Gastrocnemius medialis (tissue), 4 donors: ENCODE data around the gene KCNK4. TPM values are rescaled to one million over a fixed set of nuclear protein-coding genes. Genes with fewer than 3 reads are reported as not detected.

Source experiments
- ATAC-seq, 2 donors: fragments of 150-250 bp; one replicate each; pipeline ENCODE4 v1.9.1; 2016
- DNase-seq, 2 donors: peaks; one replicate each; pipeline ENCODE4 v3.0.0-alpha.2; 2019
- H3K27ac ChIP-seq, 4 donors: fragments of 200-600 bp; sonication (generic); 1 replicate in 1 of 4; 2 replicates in 3 of 4; pipeline ENCODE4 v1.5.1; 2016 to 2018; ENCODE audit warnings: mild to moderate bottlenecking in 2 of 4, moderate library complexity in 1 of 4
- H3K27me3 ChIP-seq, 3 donors: fragments of 200-600 bp; sonication (generic) in 2 of 3; 1 replicate in 1 of 3; 2 replicates in 2 of 3; pipeline versions ENCODE4 v1.5.1 to v1.6.0; 2016 to 2019; ENCODE audit warnings: mild to moderate bottlenecking in 1 of 3, moderate library complexity in 1 of 3
- H3K36me3 ChIP-seq, 2 donors: fragments of 200-600 bp; sonication (generic) in 1 of 2; one replicate each; pipeline ENCODE4 v1.5.1; 2017 to 2018
- H3K4me1 ChIP-seq, 2 donors: fragments of 200-600 bp; sonication (generic) in 1 of 2; one replicate each; pipeline ENCODE4 v1.5.1; 2016 to 2017; ENCODE audit warnings: mild to moderate bottlenecking in 2 of 2
- H3K4me3 ChIP-seq, 4 donors: fragments of 200-600 bp; sonication (generic) in 3 of 4; 1 replicate in 1 of 4; 2 replicates in 3 of 4; pipeline ENCODE4 v1.5.1; 2016 to 2019; ENCODE audit warnings: mild to moderate bottlenecking in 2 of 4
- H3K9me3 ChIP-seq, 3 donors: fragments of 200-600 bp; sonication (generic) in 2 of 3; 1 replicate in 1 of 3; 2 replicates in 2 of 3; pipeline ENCODE4 v1.5.1; 2016 to 2019
- POLR2A ChIP-seq, 2 donors: fragments of 450-650 bp; IDR thresholded peaks; one replicate each; pipeline ENCODE4 v1.6.1; 2017; ENCODE audit warnings: antibody characterized with exemption in 2 of 2, mild to moderate bottlenecking in 2 of 2, moderate library complexity in 2 of 2
- in situ Hi-C, 4 donors: fragments of 200-750 bp; cut with MboI; loops; one replicate each; pipeline versions ENCODE4 v1.15.0 to v1.8.0; 2017; ENCODE audit warnings: low sequenced_read_pairs in 4 of 4
- intact Hi-C: fragments of 100-400 bp; cut with DNase I; formaldehyde crosslinking; loops from one replicate; pipeline ENCODE4 v1.15.1; 2023; ENCODE audit warnings: low total_unique reads
- total RNA-seq, 4 donors: library from RNA; depleted of rRNA; stranded (reverse); fragments of >200 nt; gene quantifications; one replicate each; pipeline versions ENCODE4 v1.1.0 to v1.2.3, GENCODE V29; 2016
- TF ChIP-seq, protein P1 (sequence below), 5 experiments: fragments of 450-650 bp in 3 of 5; fragments of 200-600 bp in 2 of 5; sonication (generic) in 2 of 5; IDR thresholded peaks in 4 of 5; conservative IDR thresholded peaks in 1 of 5; 1 replicate in 4 of 5; 2 replicates in 1 of 5; pipeline ENCODE4 v1.5.1; 2016 to 2019; ENCODE audit warnings: antibody characterized with exemption in 5 of 5, mild to moderate bottlenecking in 3 of 5, moderate library complexity in 3 of 5

KCNK4 gene
- total RNA-seq, 4 donors from 2014 or later = not detected

DNA sequence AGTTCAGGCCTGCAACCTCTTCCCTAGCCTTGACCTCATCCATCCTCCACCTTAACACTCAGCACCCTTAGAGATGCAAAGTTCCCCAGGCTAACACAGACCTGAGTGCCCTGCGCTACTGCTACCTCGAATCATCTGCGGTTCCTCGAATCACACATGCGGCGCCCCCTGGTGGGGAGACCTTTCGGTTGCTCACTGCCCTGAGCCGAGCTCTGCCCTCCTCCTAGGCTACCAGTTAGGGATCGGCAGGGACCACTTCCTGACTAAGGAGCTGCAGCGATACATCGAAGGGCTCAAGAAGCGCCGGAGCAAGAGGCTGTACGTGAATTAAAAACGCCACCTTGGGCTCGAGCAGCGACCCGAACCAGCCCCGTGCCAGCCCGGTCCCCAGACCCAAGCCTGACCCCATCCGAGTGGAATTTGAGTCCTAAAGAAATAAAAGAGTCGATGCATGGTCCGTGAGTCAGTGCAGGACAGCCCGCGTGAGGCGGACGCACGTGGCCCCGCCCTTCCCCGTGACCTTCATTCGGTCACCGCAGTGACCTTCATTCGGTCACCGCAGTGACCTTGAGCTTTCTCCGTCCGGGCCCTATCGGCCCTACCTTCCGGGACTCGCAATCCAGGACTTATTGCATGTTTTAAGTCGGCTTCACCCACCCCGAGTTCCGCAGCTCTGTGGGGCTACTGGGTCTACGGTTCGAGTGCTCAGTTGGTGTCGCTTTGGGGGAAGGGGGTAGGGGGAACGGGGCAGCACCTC, 13.4 kb downstream of the KCNK4 start:
- DNase-seq (peak; percentile 77 to 91), ATAC-seq (peak; percentile 36 to 53)
- Histone ChIP-seq H3K4me3 (peak overlapping the region; percentile 58 to 92 (median 64)), H3K9me3 (no peaks in the 10 kb centered on the region), H3K27ac (peak overlapping the region; percentile 84 to 96 (median 90)), H3K36me3 (peaks cover 0 to 8% of the 10 kb centered on the region in 2 donors), H3K4me1 (peaks cover 16 to 34% of the 10 kb centered on the region in 2 donors), H3K27me3 (peaks cover 16 to 26% (median 24%) of the 10 kb centered on the region in 3 donors)
- in situ Hi-C loops (loop anchor here in 1 of 4 donors (5.0 kb wide), 1 partner anchor 97 kb away; the partner anchor contains the start of gene FERMT3), intact Hi-C loops (loop anchor here (1.0 to 5.0 kb wide), 3 partner anchors 38 to 100 kb away; partner anchors contain the start of genes CCDC88B and PLCB3)
- TF ChIP-seq, protein P1, sequence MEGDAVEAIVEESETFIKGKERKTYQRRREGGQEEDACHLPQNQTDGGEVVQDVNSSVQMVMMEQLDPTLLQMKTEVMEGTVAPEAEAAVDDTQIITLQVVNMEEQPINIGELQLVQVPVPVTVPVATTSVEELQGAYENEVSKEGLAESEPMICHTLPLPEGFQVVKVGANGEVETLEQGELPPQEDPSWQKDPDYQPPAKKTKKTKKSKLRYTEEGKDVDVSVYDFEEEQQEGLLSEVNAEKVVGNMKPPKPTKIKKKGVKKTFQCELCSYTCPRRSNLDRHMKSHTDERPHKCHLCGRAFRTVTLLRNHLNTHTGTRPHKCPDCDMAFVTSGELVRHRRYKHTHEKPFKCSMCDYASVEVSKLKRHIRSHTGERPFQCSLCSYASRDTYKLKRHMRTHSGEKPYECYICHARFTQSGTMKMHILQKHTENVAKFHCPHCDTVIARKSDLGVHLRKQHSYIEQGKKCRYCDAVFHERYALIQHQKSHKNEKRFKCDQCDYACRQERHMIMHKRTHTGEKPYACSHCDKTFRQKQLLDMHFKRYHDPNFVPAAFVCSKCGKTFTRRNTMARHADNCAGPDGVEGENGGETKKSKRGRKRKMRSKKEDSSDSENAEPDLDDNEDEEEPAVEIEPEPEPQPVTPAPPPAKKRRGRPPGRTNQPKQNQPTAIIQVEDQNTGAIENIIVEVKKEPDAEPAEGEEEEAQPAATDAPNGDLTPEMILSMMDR (IDR thresholded peaks at IDR 0.05 in 4 of 5, conservative IDR thresholded peaks at IDR 0.05 in 1 of 5) = peak; percentile 77 to 92 (median 88)
- TF ChIP-seq POLR2A (IDR thresholded peaks at IDR 0.05) = no peak

DNA sequence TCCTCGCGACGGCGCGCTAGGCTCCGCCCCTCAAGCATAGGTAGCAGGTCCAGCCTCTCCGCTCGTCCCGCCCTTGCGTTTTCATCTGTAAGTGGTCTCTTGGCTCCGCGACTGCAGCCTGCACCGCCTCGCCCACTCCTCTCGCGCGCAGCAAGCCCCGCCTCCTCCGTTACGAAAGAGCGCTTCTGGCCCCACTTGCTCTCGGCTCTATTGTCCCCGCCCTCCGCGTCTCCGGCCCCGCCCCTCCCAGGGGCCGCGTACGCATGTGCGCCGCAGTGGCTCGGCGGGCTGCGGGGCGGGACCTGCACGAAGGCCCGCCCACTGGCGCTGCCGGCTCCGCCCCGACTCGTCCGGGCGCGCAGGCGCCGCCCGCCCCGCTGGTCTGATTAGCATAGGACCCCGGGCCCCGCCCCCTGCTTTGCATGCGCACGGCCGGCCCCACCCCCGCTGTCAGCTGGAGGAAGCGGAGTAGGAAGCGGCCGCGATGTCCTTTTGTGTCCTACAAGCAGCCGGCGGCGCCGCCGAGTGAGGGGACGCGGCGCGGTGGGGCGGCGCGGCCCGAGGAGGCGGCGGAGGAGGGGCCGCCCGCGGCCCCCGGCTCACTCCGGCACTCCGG, 14.1 kb downstream of the KCNK4 start, which contains the start of gene ESRRA:
Gene ESRRA, plus strand, starts transcription at position 450 of the 616 bp plus-strand sequence. CDS start 1,656 bp downstream, outside the sequence.
- DNase-seq (peak; percentile 99 to 100), ATAC-seq (peak; percentile 71 to 74)
- no peaks in the 10 kb centered on the region for H3K9me3 ChIP-seq
- H3K27ac ChIP-seq = peak within 1 kb of the TSS; percentile 90 to 97 (median 96)
- peak; percentile 93 to 94 for TF ChIP-seq POLR2A (IDR thresholded peaks at IDR 0.05)
- TF ChIP-seq, protein P1 (IDR thresholded peaks at IDR 0.05 in 4 of 5, conservative IDR thresholded peaks at IDR 0.05 in 1 of 5) = no peak
- H3K4me3 ChIP-seq = peak within 1 kb of the TSS; percentile 83 to 92 (median 87)
- H3K27me3 ChIP-seq = peaks cover 9 to 19% (median 18%) of the 10 kb centered on the region in 3 donors
- in situ Hi-C loops (no loop called here), intact Hi-C loops (loop anchor here (1.0 to 5.0 kb wide), 2 partner anchors 37 to 54 kb away; partner anchors contain the start of genes CCDC88B and PLCB3)
- H3K36me3 ChIP-seq = peaks cover 0 to 8% of the 10 kb centered on the region in 2 donors
- peaks cover 16 to 27% of the 10 kb centered on the region in 2 donors for H3K4me1 ChIP-seq

DNA sequence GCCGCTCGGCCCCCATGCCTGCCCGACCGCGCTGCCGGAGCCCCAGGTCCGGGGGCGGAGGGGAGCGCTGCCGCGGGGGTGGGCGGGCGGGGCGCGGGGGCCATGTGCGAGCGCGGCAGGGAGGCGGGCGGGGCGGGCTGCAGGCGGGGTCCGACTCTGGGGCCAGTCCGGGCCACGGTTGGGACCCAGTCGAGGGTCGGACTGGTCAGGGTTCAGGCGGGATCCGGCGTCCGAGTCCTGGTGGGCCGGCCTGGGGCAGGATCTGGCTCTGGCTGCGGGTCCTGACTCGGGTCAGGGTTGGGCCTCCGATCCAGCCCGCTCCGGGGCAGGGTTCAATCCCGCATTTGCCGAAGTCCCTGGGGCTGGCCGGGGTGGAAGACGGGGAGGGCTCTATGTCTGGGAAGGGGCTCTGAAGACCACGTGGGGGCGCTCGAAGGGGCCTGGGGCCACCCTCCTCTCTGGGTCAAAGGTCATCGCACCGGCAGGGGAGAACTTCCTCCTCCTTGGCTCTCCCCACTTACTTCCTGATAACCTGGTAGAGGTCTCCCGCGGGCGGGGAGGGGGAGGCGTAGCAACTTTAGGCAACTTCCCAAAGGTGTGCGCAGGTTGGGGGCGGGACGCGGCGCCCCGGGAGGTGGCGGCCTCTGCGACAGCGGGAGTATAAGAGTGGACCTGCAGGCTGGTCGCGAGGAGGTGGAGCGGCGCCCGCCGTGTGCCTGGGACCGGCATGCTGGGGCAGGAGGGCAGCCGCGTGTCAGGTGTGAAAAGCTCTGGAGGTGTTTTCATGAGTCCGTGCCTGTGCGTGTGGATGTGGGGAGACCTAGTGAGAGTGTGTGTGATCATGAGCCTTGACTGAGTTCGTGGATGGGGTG, 14.8 kb downstream of the KCNK4 start:
- Histone ChIP-seq H3K36me3 (peaks cover 0 to 8% of the 10 kb centered on the region in 2 donors), H3K9me3 (no peaks in the 10 kb centered on the region), H3K4me1 (peaks cover 12 to 20% of the 10 kb centered on the region in 2 donors), H3K27ac (peak overlapping the region; percentile 88 to 97 (median 96)), H3K4me3 (peak overlapping the region; percentile 83 to 92 (median 87)), H3K27me3 (peaks cover 2 to 12% (median 10%) of the 10 kb centered on the region in 3 donors)
- peak; percentile 42 to 66 for DNase-seq
- intact Hi-C loops = loop anchor here (1.0 to 5.0 kb wide), 2 partner anchors 36 to 55 kb away; partner anchors contain the start of genes CCDC88B and PLCB3
- in situ Hi-C loops = no loop called here
- no peak for TF ChIP-seq POLR2A (IDR thresholded peaks at IDR 0.05)
- TF ChIP-seq, protein P1 (IDR thresholded peaks at IDR 0.05 in 4 of 5, conservative IDR thresholded peaks at IDR 0.05 in 1 of 5) = peak in 2 of 5 experiments; percentile 44 to 52
- peak; percentile 22 to 44 for ATAC-seq

DNA sequence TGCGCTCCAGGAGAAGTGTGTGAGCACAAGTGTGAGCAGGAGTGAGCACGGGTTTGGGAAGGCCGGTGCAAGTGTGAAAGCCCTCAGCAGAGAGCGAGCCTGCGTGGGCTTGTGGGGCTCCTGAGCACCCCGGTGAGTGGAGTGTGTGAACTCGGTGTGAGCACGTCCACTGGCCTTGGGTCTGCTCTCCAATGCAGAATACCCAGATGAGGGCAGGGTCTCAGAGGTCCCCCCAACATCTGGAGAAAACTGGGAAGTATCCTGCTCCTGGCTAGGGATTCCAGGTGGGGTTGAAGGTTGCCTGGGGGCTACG, 15.4 kb downstream of the KCNK4 start:
- Histone ChIP-seq H3K4me3 (peak overlapping the region; percentile 83 to 92 (median 87)), H3K9me3 (no peaks in the 10 kb centered on the region), H3K36me3 (peaks cover 0 to 8% of the 10 kb centered on the region in 2 donors), H3K27ac (peak overlapping the region; percentile 88 to 97 (median 96)), H3K27me3 (peaks cover 2 to 9% (median 4%) of the 10 kb centered on the region in 3 donors), H3K4me1 (peaks cover 14 to 20% of the 10 kb centered on the region in 2 donors)
- in situ Hi-C loops = no loop called here
- intact Hi-C loops = loop anchor here (5.0 kb wide), 1 partner anchor 36 kb away; the partner anchor contains the start of gene CCDC88B
- TF ChIP-seq POLR2A (IDR thresholded peaks at IDR 0.05) = no peak
- TF ChIP-seq, protein P1 (IDR thresholded peaks at IDR 0.05 in 4 of 5, conservative IDR thresholded peaks at IDR 0.05 in 1 of 5) = no peak
- DNase-seq (no peak), ATAC-seq (no peak)
